GM23338 (cell line): ENCODE measurements around the gene ZBTB7C. TPM values are rescaled to one million over a fixed set of nuclear protein-coding genes. Genes with fewer than 3 reads are reported as not detected.

Experiments used
- ATAC-seq: fragments of 200-7000 bp; cut with Tn5 transposase; 3 replicates; pipeline ENCODE4 v1.9.1; 2020
- DNase-seq: peaks from one replicate; pipeline ENCODE4 v3.0.0-alpha.2; 2015; ENCODE audit warnings: low spot score
- H2AFZ ChIP-seq: fragments of 200-600 bp; sonication (generic); 2 replicates; pipeline ENCODE4 v1.8.0; 2016; ENCODE audit warnings: antibody characterized with exemption, mild to moderate bottlenecking, moderate library complexity
- H3F3A ChIP-seq: fragments of 200-600 bp; sonication (generic); replicated peaks from 2 replicates; pipeline ENCODE4 v1.8.0; 2017; ENCODE audit warnings: antibody characterized with exemption, mixed run types, low read depth
- H3K27ac ChIP-seq: fragments of 200-600 bp; sonication (generic); 2 replicates; pipeline ENCODE4 v1.6.1; 2016; ENCODE audit warnings: low read depth
- H3K27me3 ChIP-seq: fragments of 200-600 bp; sonication (generic); 2 replicates; pipeline ENCODE4 v1.8.0; 2016; ENCODE audit warnings: mild to moderate bottlenecking, mixed run types, moderate library complexity; ENCODE audit not compliant: insufficient read depth
- H3K36me3 ChIP-seq: fragments of 200-600 bp; sonication (generic); 2 replicates; pipeline ENCODE4 v1.8.0; 2016; ENCODE audit warnings: mild to moderate bottlenecking; ENCODE audit not compliant: insufficient read depth
- H3K4me1 ChIP-seq: fragments of 200-600 bp; sonication (generic); 2 replicates; pipeline ENCODE4 v1.8.0; 2016; ENCODE audit warnings: mild to moderate bottlenecking, moderate library complexity; ENCODE audit not compliant: insufficient read depth
- H3K4me2 ChIP-seq: fragments of 200-600 bp; sonication (generic); 2 replicates; pipeline ENCODE4 v1.7.1; 2017; ENCODE audit warnings: mixed run types
- H3K4me3 ChIP-seq: fragments of 200-600 bp; sonication (generic); 2 replicates; pipeline ENCODE4 v1.6.1; 2016; ENCODE audit warnings: mixed run types
- H3K79me2 ChIP-seq: fragments of 200-600 bp; sonication (generic); replicated peaks from 2 replicates; pipeline ENCODE4 v1.8.0; 2017; ENCODE audit warnings: mild to moderate bottlenecking; ENCODE audit not compliant: insufficient read depth
- H3K9me2 ChIP-seq: fragments of 200-600 bp; sonication (generic); 2 replicates; pipeline ENCODE4 v1.8.0; 2017; ENCODE audit not compliant: insufficient read depth
- H4K20me1 ChIP-seq: fragments of 200-600 bp; sonication (generic); replicated peaks from 2 replicates; pipeline ENCODE4 v1.8.0; 2017; ENCODE audit warnings: mild to moderate bottlenecking; ENCODE audit not compliant: insufficient read depth
- H3K27ac Mint-ChIP-seq: 2 replicates; pipeline ENCODE4 v1.8.0; 2020; ENCODE audit warnings: inconsistent platforms, mild to moderate bottlenecking, moderate library complexity, mixed read lengths
- H3K27me3 Mint-ChIP-seq: 3 replicates; pipeline ENCODE4 v1.8.0; 2022; ENCODE audit warnings: low read depth, mild to moderate bottlenecking, moderate library complexity, mixed read lengths, inconsistent platforms; ENCODE audit not compliant: insufficient read depth, poor library complexity
- H3K36me3 Mint-ChIP-seq: 3 replicates; pipeline ENCODE4 v1.8.0; 2021; ENCODE audit warnings: low read depth, mild to moderate bottlenecking, inconsistent platforms, moderate library complexity, mixed read lengths
- H3K4me1 Mint-ChIP-seq: 3 replicates; pipeline ENCODE4 v1.8.0; 2020; ENCODE audit warnings: mild to moderate bottlenecking, inconsistent platforms, mixed read lengths
- H3K4me3 Mint-ChIP-seq: 3 replicates; pipeline ENCODE4 v1.8.0; 2021; ENCODE audit warnings: moderate library complexity, mild to moderate bottlenecking, inconsistent platforms, mixed read lengths
- H3K9me3 Mint-ChIP-seq: 3 replicates; pipeline ENCODE4 v1.8.0; 2020; ENCODE audit warnings: moderate library complexity, mild to moderate bottlenecking, inconsistent platforms, mixed read lengths
- CREB1 ChIP-seq: fragments of 250-450 bp; sonication (Bioruptor Pico); IDR thresholded peaks from 2 replicates; pipeline ENCODE4 v1.5.0; 2020; ENCODE audit warnings: low read depth, mild to moderate bottlenecking, moderate library complexity
- ETS1 ChIP-seq: IDR thresholded peaks from 2 replicates; pipeline ENCODE4 v1.6.1; 2016; ENCODE audit warnings: antibody characterized with exemption
- EZH2 ChIP-seq: fragments of 200-600 bp; sonication (generic); IDR thresholded peaks from one replicate; pipeline ENCODE4 v1.8.0; 2017; ENCODE audit warnings: antibody characterized with exemption, mild to moderate bottlenecking, low read depth; ENCODE audit not compliant: unreplicated experiment
- EZH2phosphoT487 ChIP-seq: fragments of 200-600 bp; sonication (generic); IDR thresholded peaks from one replicate; pipeline ENCODE4 v1.8.1; 2018; ENCODE audit warnings: antibody characterized with exemption; ENCODE audit not compliant: unreplicated experiment
- JUNB ChIP-seq: IDR thresholded peaks from one replicate; pipeline ENCODE4 v1.6.1; 2016; ENCODE audit warnings: antibody characterized with exemption; ENCODE audit not compliant: unreplicated experiment
- NANOG ChIP-seq: IDR thresholded peaks from 2 replicates; pipeline ENCODE4 v1.6.1; 2016; ENCODE audit warnings: antibody characterized with exemption, borderline replicate concordance
- POLR2AphosphoS5 ChIP-seq: IDR thresholded peaks from 2 replicates; pipeline ENCODE4 v1.6.1; 2016; ENCODE audit warnings: antibody characterized with exemption, low read depth
- REST ChIP-seq: IDR thresholded peaks from one replicate; pipeline ENCODE4 v1.6.1; 2018; ENCODE audit warnings: antibody characterized with exemption; ENCODE audit not compliant: unreplicated experiment
- STAT1 ChIP-seq: IDR thresholded peaks from one replicate; pipeline ENCODE4 v1.6.1; 2016; ENCODE audit warnings: antibody characterized with exemption; ENCODE audit not compliant: unreplicated experiment
- ZNF114 ChIP-seq: fragments of 250-450 bp; sonication (Bioruptor Pico); IDR thresholded peaks from 2 replicates; pipeline ENCODE4 v1.5.0; 2020; ENCODE audit warnings: mild to moderate bottlenecking, moderate library complexity
- ZNF331 ChIP-seq: fragments of 250-450 bp; sonication (Bioruptor Pico); IDR thresholded peaks from 2 replicates; pipeline ENCODE4 v1.5.0; 2020; ENCODE audit warnings: low read depth, mild to moderate bottlenecking, moderate library complexity
- ZNF462 ChIP-seq: fragments of 250-450 bp; sonication (Bioruptor Pico); IDR thresholded peaks from 2 replicates; pipeline ENCODE4 v1.5.0; 2020; ENCODE audit warnings: mild to moderate bottlenecking, moderate library complexity
- polyA plus RNA-seq: library from polyadenylated mRNA; unstranded; fragments of >200 nt; fragmentation: Nextera tagmentation; extraction: Ambion mirVana; gene quantifications from 2 replicates; pipeline ENCODE4 v1.2.1, GENCODE V29; 2016
- total RNA-seq: library from RNA; depleted of rRNA; stranded (reverse); fragments of >200 nt; shearing (Covaris generic); gene quantifications from 2 replicates; pipeline ENCODE4 v1.2.3, GENCODE V29; 2014
- TF ChIP-seq, protein P1 (sequence below), 2 experiments: fragments of 200-600 bp in 1 of 2; sonication (generic) in 1 of 2; conservative IDR thresholded peaks; 2 replicates each; pipeline versions ENCODE4 v1.5.1 to v1.6.1; 2016 to 2017; ENCODE audit warnings: antibody characterized with exemption in 2 of 2, low read depth in 2 of 2, mild to moderate bottlenecking in 2 of 2, moderate library complexity in 1 of 2

The ZBTB7C gene
- total and polyA plus RNA-seq, 2 experiments from 2014 or later = 0.03 to 0.14 TPM

DNA sequence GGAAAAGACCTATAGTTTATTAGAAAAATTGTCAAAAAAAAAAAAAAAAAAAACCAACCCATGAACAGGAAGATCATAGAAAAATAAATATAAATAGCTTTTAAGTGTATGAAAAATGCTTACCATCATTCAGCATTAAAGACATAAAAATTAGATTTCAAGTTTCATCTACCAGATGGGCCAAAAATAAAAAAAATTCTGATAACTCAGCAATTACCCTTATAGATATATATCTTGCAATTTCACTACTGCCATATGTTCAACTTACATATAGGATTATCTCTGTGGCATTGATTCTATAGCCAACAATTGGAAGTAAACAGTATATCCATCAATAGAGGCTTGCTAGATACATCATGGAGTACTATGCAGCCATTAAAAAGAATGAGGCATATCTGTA lies 352.2 kb downstream of the ZBTB7C start:
- H3K9me3 Mint-ChIP-seq = no peaks in the 10 kb centered on the region
- Histone ChIP-seq H3K4me3 (no peak overlapping the region), H3K79me2 (no peaks in the 10 kb centered on the region), H3K27ac (no peak overlapping the region), H4K20me1 (no peaks in the 10 kb centered on the region), H3K36me3 (no peaks in the 10 kb centered on the region; the same call in 1 of the 2 replicates), H3K4me2 (no peak overlapping the region), H3F3A (no peaks in the 10 kb centered on the region), H3K4me1 (peaks cover 14% of the 10 kb centered on the region), H2AFZ (no peak overlapping the region), H3K27me3 (no peaks in the 10 kb centered on the region), H3K9me2 (no peaks in the 10 kb centered on the region)
- H3K4me3 Mint-ChIP-seq = no peak overlapping the region
- TF ChIP-seq EZH2 = no peak
- no peak for TF ChIP-seq NANOG
- TF ChIP-seq ETS1 = no peak
- TF ChIP-seq, protein P1, sequence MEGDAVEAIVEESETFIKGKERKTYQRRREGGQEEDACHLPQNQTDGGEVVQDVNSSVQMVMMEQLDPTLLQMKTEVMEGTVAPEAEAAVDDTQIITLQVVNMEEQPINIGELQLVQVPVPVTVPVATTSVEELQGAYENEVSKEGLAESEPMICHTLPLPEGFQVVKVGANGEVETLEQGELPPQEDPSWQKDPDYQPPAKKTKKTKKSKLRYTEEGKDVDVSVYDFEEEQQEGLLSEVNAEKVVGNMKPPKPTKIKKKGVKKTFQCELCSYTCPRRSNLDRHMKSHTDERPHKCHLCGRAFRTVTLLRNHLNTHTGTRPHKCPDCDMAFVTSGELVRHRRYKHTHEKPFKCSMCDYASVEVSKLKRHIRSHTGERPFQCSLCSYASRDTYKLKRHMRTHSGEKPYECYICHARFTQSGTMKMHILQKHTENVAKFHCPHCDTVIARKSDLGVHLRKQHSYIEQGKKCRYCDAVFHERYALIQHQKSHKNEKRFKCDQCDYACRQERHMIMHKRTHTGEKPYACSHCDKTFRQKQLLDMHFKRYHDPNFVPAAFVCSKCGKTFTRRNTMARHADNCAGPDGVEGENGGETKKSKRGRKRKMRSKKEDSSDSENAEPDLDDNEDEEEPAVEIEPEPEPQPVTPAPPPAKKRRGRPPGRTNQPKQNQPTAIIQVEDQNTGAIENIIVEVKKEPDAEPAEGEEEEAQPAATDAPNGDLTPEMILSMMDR (conservative IDR thresholded peaks at IDR 0.05; ENCODE audit: low read depth in 2 of 2) = no peak
- TF ChIP-seq REST = no peak
- no peak for TF ChIP-seq EZH2phosphoT487
- TF ChIP-seq STAT1 = no peak
- no peak for TF ChIP-seq ZNF114 (CRISPR knock-in tag)
- no peak for TF ChIP-seq CREB1 (CRISPR knock-in tag)
- TF ChIP-seq JUNB = no peak
- no peak for TF ChIP-seq ZNF331 (CRISPR knock-in tag)
- TF ChIP-seq POLR2AphosphoS5 = no peak
- TF ChIP-seq ZNF462 (CRISPR knock-in tag) = no peak
- peaks cover 37% of the 10 kb centered on the region for H3K4me1 Mint-ChIP-seq
- DNase-seq = no peak
- no peak overlapping the region for H3K27ac Mint-ChIP-seq
- H3K27me3 Mint-ChIP-seq = peaks cover 7% of the 10 kb centered on the region
- no peaks in the 10 kb centered on the region for H3K36me3 Mint-ChIP-seq
- ATAC-seq = no peak
